Measurements from ENCODE around the gene SLC30A7. TPM values are rescaled to one million over a fixed set of nuclear protein-coding genes. Genes with fewer than 3 reads are reported as not detected.

SLC30A7 gene
- total and polyA plus RNA-seq, 2 of the 13 experiments (the other 11 are each of a cell fraction or from before 2014, with no cell fraction given): 8.3 to 40.8 TPM

DNA sequence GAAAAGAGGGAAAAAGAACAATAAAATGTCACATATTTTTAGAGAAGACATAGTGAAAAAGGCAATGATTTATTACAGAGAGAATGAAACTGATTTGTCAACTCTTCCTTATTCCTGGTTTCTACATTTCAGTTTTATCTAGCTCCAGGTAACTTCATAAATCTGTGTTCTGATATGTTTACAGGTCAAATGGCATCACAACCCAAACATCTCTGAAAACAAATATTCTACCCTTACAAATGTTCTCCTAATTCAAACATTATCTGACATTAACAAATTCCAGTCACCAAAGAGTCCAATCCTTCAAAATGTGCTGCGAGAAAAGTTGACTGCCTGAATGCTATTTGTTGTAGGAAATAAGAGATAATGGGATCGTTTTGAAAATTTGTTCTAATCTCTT is 21.5 kb upstream of the SLC30A7 start:
- no peaks in the 10 kb centered on the region for H3K27me3 ChIP-seq (ENCODE audit: control insufficient read depth in 1 of 2, insufficient read depth in 2 of 2, low read length in 2 of 2)
- no peak for FAIRE-seq
- BruUV-seq (replicated peaks): no TSS peak
- H3K9ac ChIP-seq (ENCODE audit: insufficient read depth, low read depth, low read length): no peak overlapping the region
- no peak overlapping the region for H3K4me2 ChIP-seq (ENCODE audit: low read depth, low read length)
- H3K4me3 ChIP-seq (replicated peaks in 1 of 3; ENCODE audit: insufficient read depth in 1 of 3, low read depth in 2 of 3, low read length in 3 of 3): no peak overlapping the region
- H3K9me3 ChIP-seq (ENCODE audit: low read length): no peaks in the 10 kb centered on the region
- no peak for DNase-seq (ENCODE audit: low spot score)
- POLR2A ChIA-PET: no interaction called here
- 81% methylated on average over 2 of the region's 2 CpGs for WGBS (ENCODE audit: low lambda C conversion rate)
- in situ Hi-C loops (cut with HindIII; ENCODE audit: extremely low pct_ligation_motif_present, low pct_unique_long_range_greater_than_20kb) (loop anchor here (25.0 kb wide), 1 partner anchor 1062 kb away; no protein-coding TSS in a partner anchor), intact Hi-C loops (cut with micrococcal nuclease; ENCODE audit: unreplicated experiment) (no loop called here)
- no peak overlapping the region for H3K27ac ChIP-seq (ENCODE audit: extremely low read length, insufficient read depth, low read length)
- H2AFZ ChIP-seq (ENCODE audit: low read length): no peak overlapping the region
- H3K4me1 ChIP-seq (ENCODE audit: insufficient read depth, low read length): no peaks in the 10 kb centered on the region
- peaks cover 0 to 7% of the 10 kb centered on the region in 2 experiments; a peak in 3 of 5 replicates for H3K36me3 ChIP-seq (replicated peaks in 1 of 2; ENCODE audit: control insufficient read depth in 1 of 2, insufficient read depth in 2 of 2, low read length in 2 of 2)
- CTCF ChIA-PET (ENCODE audit: low intra/inter-chr PET ratio, low total read pairs): no interaction called here
- ATAC-seq: no peak
- H4K20me1 ChIP-seq (ENCODE audit: insufficient read depth, low read length): no peaks in the 10 kb centered on the region
- H3K79me2 ChIP-seq (ENCODE audit: insufficient read depth, low read length): no peaks in the 10 kb centered on the region
- TF ChIP-seq CBX5 (CRISPR knock-in tag; IDR thresholded peaks at IDR 0.05; ENCODE audit: borderline replicate concordance) (no peak), ZNF564 (CRISPR knock-in tag; IDR thresholded peaks at IDR 0.05) (no peak), ZSCAN25 (CRISPR knock-in tag; IDR thresholded peaks at IDR 0.05) (no peak), ZNF652 (CRISPR knock-in tag; IDR thresholded peaks at IDR 0.05; ENCODE audit: borderline replicate concordance, low read depth) (no peak), ZNF260 (CRISPR knock-in tag; IDR thresholded peaks at IDR 0.05; ENCODE audit: borderline replicate concordance, low read depth) (no peak), KAT7 (CRISPR knock-in tag; IDR thresholded peaks at IDR 0.05; ENCODE audit: borderline replicate concordance) (no peak)
- TF ChIP-seq, protein P1, sequence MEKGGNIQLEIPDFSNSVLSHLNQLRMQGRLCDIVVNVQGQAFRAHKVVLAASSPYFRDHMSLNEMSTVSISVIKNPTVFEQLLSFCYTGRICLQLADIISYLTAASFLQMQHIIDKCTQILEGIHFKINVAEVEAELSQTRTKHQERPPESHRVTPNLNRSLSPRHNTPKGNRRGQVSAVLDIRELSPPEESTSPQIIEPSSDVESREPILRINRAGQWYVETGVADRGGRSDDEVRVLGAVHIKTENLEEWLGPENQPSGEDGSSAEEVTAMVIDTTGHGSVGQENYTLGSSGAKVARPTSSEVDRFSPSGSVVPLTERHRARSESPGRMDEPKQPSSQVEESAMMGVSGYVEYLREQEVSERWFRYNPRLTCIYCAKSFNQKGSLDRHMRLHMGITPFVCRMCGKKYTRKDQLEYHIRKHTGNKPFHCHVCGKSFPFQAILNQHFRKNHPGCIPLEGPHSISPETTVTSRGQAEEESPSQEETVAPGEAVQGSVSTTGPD (CRISPR knock-in tag; IDR thresholded peaks at IDR 0.05): no peak

DNA sequence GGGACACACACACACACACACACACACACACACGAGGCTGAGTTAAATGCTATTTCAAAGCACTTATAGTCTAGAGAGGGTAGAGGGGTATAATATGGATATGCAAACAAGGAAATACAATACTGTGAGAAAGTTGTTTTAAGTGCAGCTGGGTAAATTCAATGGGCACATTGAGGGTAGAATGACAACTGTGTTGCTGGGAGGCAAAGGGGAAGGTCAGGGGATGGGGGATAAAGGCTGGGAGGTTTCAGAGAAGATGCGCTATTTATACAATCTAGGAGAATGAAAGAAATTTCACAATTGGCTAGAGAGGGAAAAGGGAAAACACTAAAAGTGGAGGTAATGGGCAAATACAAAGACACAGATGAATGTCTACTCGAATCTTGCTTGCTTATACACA is 20.7 kb upstream of the SLC30A7 start:
- ATAC-seq (no peak), FAIRE-seq (no peak), DNase-seq (ENCODE audit: low spot score) (no peak)
- H3K4me3 ChIP-seq (replicated peaks in 1 of 3; ENCODE audit: insufficient read depth in 1 of 3, low read depth in 2 of 3, low read length in 3 of 3): no peak overlapping the region
- no peak overlapping the region for H2AFZ ChIP-seq (ENCODE audit: low read length)
- H3K9me3 ChIP-seq (ENCODE audit: low read length): no peaks in the 10 kb centered on the region
- H3K27ac ChIP-seq (ENCODE audit: extremely low read length, insufficient read depth, low read length): no peak overlapping the region
- peaks cover 5% of the 10 kb centered on the region; the same call in 1 of the 2 replicates for H3K4me1 ChIP-seq (ENCODE audit: insufficient read depth, low read length)
- H3K79me2 ChIP-seq (ENCODE audit: insufficient read depth, low read length): no peaks in the 10 kb centered on the region
- POLR2A ChIA-PET: no interaction called here
- intact Hi-C loops (cut with micrococcal nuclease; ENCODE audit: unreplicated experiment): no loop called here
- BruUV-seq (replicated peaks): no TSS peak
- H3K36me3 ChIP-seq (replicated peaks in 1 of 2; ENCODE audit: control insufficient read depth in 1 of 2, insufficient read depth in 2 of 2, low read length in 2 of 2): peaks cover 0 to 7% of the 10 kb centered on the region in 2 experiments; a peak in 3 of 5 replicates
- 86% methylated on average over 3 of the region's 3 CpGs for WGBS (ENCODE audit: low lambda C conversion rate)
- in situ Hi-C loops (cut with HindIII; ENCODE audit: extremely low pct_ligation_motif_present, low pct_unique_long_range_greater_than_20kb): no loop called here
- TF ChIP-seq POLR2G (IDR thresholded peaks at IDR 0.05; ENCODE audit: low read depth, low read length) (no peak), ZNF775 (CRISPR knock-in tag; IDR thresholded peaks at IDR 0.05; ENCODE audit: borderline replicate concordance) (no peak), ZNF703 (CRISPR knock-in tag; IDR thresholded peaks at IDR 0.05; ENCODE audit: borderline replicate concordance) (no peak), ZNF615 (CRISPR knock-in tag; IDR thresholded peaks at IDR 0.05; ENCODE audit: borderline replicate concordance) (no peak), ZNF713 (CRISPR knock-in tag; IDR thresholded peaks at IDR 0.05) (no peak), SOX5 (CRISPR knock-in tag; IDR thresholded peaks at IDR 0.05; ENCODE audit: borderline replicate concordance) (no peak), MTF1 (CRISPR knock-in tag; IDR thresholded peaks at IDR 0.05) (no peak)
- H3K9ac ChIP-seq (ENCODE audit: insufficient read depth, low read depth, low read length): no peak overlapping the region
- H4K20me1 ChIP-seq (ENCODE audit: insufficient read depth, low read length): no peaks in the 10 kb centered on the region
- CTCF ChIA-PET (ENCODE audit: low intra/inter-chr PET ratio, low total read pairs): no interaction called here
- no peaks in the 10 kb centered on the region for H3K27me3 ChIP-seq (ENCODE audit: control insufficient read depth in 1 of 2, insufficient read depth in 2 of 2, low read length in 2 of 2)
- H3K4me2 ChIP-seq (ENCODE audit: low read depth, low read length): no peak overlapping the region
